ENCODE results near the gene MND1. TPM values are rescaled to one million over a fixed set of nuclear protein-coding genes. Genes with fewer than 3 reads are reported as not detected.

The MND1 gene
- total RNA-seq, 2 experiments from 2014 or later: 0.42 TPM; not detected in 1

GRCh38 chr4:153407906-153408305, 63.4 kb downstream of the MND1 start:
- Histone ChIP-seq H3K36me3 (ENCODE audit: insufficient read depth, low read length) (no peaks in the 10 kb centered on the region), H3K9me3 (ENCODE audit: control insufficient read depth in 1 of 2, insufficient read depth in 1 of 2, low read length in 2 of 2) (peaks cover 0 to 5% of the 10 kb centered on the region in 2 experiments), H3K27ac (ENCODE audit: low read depth in 1 of 2, low read length in 2 of 2) (no peak overlapping the region), H3K4me1 (ENCODE audit: insufficient read depth, low read length) (no peaks in the 10 kb centered on the region), H3K27me3 (ENCODE audit: control insufficient read depth in 1 of 2, insufficient read depth in 2 of 2, low read length in 2 of 2) (no peaks in the 10 kb centered on the region), H3K4me3 (ENCODE audit: low read length) (no peak overlapping the region)
- H3K4me1 Mint-ChIP-seq (ENCODE audit: low read depth): peaks cover 15% of the 10 kb centered on the region
- no peak for DNase-seq
- no peaks in the 10 kb centered on the region for H3K27me3 Mint-ChIP-seq
- ATAC-seq (ENCODE audit: poor library complexity): no peak
- intact Hi-C loops (cut with DNase I, micrococcal nuclease): no loop called here
- no peak for TF ChIP-seq CTCF (IDR thresholded peaks at IDR 0.05)
- no peaks in the 10 kb centered on the region for H3K9me3 Mint-ChIP-seq
- ChIA-PET POLR2A (no interaction called here), CTCF (no interaction called here)
- H3K4me3 Mint-ChIP-seq: no peak overlapping the region
- no peak overlapping the region for H3K27ac Mint-ChIP-seq
- H3K36me3 Mint-ChIP-seq (ENCODE audit: low read depth): no peaks in the 10 kb centered on the region

GRCh38 chr4:153408932-153409331, 64.4 kb downstream of the MND1 start:
- no peaks in the 10 kb centered on the region for H3K27me3 ChIP-seq (ENCODE audit: control insufficient read depth in 1 of 2, insufficient read depth in 2 of 2, low read length in 2 of 2)
- ATAC-seq (ENCODE audit: poor library complexity) (no peak), DNase-seq (no peak)
- Mint-ChIP-seq H3K36me3 (ENCODE audit: low read depth) (no peaks in the 10 kb centered on the region), H3K4me3 (no peak overlapping the region), H3K9me3 (no peaks in the 10 kb centered on the region), H3K27ac (no peak overlapping the region), H3K27me3 (no peaks in the 10 kb centered on the region), H3K4me1 (ENCODE audit: low read depth) (peaks cover 15% of the 10 kb centered on the region)
- H3K4me3 ChIP-seq (ENCODE audit: low read length): no peak overlapping the region
- no peak for TF ChIP-seq CTCF (IDR thresholded peaks at IDR 0.05)
- POLR2A ChIA-PET: interaction anchor here (0.6 kb wide), 1 partner anchor 601 kb away, joined by 3 read pairs; no protein-coding TSS in a partner anchor
- no peaks in the 10 kb centered on the region for H3K36me3 ChIP-seq (ENCODE audit: insufficient read depth, low read length)
- CTCF ChIA-PET: no interaction called here
- H3K4me1 ChIP-seq (ENCODE audit: insufficient read depth, low read length): no peaks in the 10 kb centered on the region
- intact Hi-C loops (cut with DNase I, micrococcal nuclease): no loop called here
- no peak overlapping the region for H3K27ac ChIP-seq (ENCODE audit: low read depth in 1 of 2, low read length in 2 of 2)
- H3K9me3 ChIP-seq (ENCODE audit: control insufficient read depth in 1 of 2, insufficient read depth in 1 of 2, low read length in 2 of 2): peaks cover 0 to 5% of the 10 kb centered on the region in 2 experiments

GRCh38 chr4:153409412-153409811, 64.9 kb downstream of the MND1 start:
- ChIA-PET POLR2A (no interaction called here), CTCF (no interaction called here)

More at GRCh38 chr4:153409412-153409811, 64.9 kb downstream of the MND1 start:
- no peak for TF ChIP-seq CTCF (IDR thresholded peaks at IDR 0.05)
- DNase-seq (no peak), ATAC-seq (ENCODE audit: poor library complexity) (no peak)
- H3K4me3 Mint-ChIP-seq: no peak overlapping the region
- no peaks in the 10 kb centered on the region for H3K36me3 ChIP-seq (ENCODE audit: insufficient read depth, low read length)
- H3K36me3 Mint-ChIP-seq (ENCODE audit: low read depth): no peaks in the 10 kb centered on the region
- H3K4me3 ChIP-seq (ENCODE audit: low read length): no peak overlapping the region
- H3K27me3 Mint-ChIP-seq: no peaks in the 10 kb centered on the region
- intact Hi-C loops (cut with DNase I, micrococcal nuclease): no loop called here
- peaks cover 0 to 5% of the 10 kb centered on the region in 2 experiments for H3K9me3 ChIP-seq (ENCODE audit: control insufficient read depth in 1 of 2, insufficient read depth in 1 of 2, low read length in 2 of 2)
- H3K4me1 ChIP-seq (ENCODE audit: insufficient read depth, low read length): no peaks in the 10 kb centered on the region
- no peaks in the 10 kb centered on the region for H3K9me3 Mint-ChIP-seq
- peaks cover 15% of the 10 kb centered on the region for H3K4me1 Mint-ChIP-seq (ENCODE audit: low read depth)
- no peak overlapping the region for H3K27ac Mint-ChIP-seq
- no peak overlapping the region for H3K27ac ChIP-seq (ENCODE audit: low read depth in 1 of 2, low read length in 2 of 2)
- H3K27me3 ChIP-seq (ENCODE audit: control insufficient read depth in 1 of 2, insufficient read depth in 2 of 2, low read length in 2 of 2): no peaks in the 10 kb centered on the region

All from CD4-positive, alpha-beta T cell (primary cell).